ENCODE results near the gene ABHD12.

ABHD12 gene

GRCh38 chr20:25364879-25365699 is 25.5 kb downstream of the ABHD12 start:
- H3K18ac ChIP-seq (ENCODE audit: low read length): peak overlapping the region; percentile 0

GRCh38 chr20:25364180-25364788 is 26.4 kb downstream of the ABHD12 start:
- no CpG with 5 or more reads among the region's 3 CpGs for WGBS (ENCODE audit: extremely low coverage, insufficient coverage, insufficient read length)
- H2BK120ac ChIP-seq (ENCODE audit: insufficient read depth, low read length, poor library complexity): no peak overlapping the region
- no peak overlapping the region for H3K9ac ChIP-seq (ENCODE audit: low read length)
- H3K4me1 ChIP-seq (ENCODE audit: control insufficient read depth in 1 of 2, insufficient read depth in 2 of 2, low read length in 2 of 2): peaks cover 9 to 15% of the 10 kb centered on the region in 2 experiments
- no peak overlapping the region for H3K4me3 ChIP-seq (ENCODE audit: low read depth, low read length)
- peaks cover 2% of the 10 kb centered on the region for H3K9me3 ChIP-seq (ENCODE audit: insufficient read depth, low read depth, low read length)
- H3K79me2 ChIP-seq (ENCODE audit: control insufficient read depth, insufficient read depth, low read length, poor library complexity): peaks cover 4% of the 10 kb centered on the region
- H2AFZ ChIP-seq (ENCODE audit: insufficient read depth, low read length, poor library complexity): no peak overlapping the region
- H2BK12ac ChIP-seq (ENCODE audit: low read length): no peak overlapping the region
- H3K14ac ChIP-seq (ENCODE audit: low read length): no peak overlapping the region
- H2AK5ac ChIP-seq (ENCODE audit: low read length): no peak overlapping the region
- H3K36me3 ChIP-seq (ENCODE audit: control insufficient read depth in 1 of 2, insufficient read depth in 2 of 2, low read length in 2 of 2): peaks cover 2% of the 10 kb centered on the region in 2 experiments
- H3K27ac ChIP-seq (ENCODE audit: low read depth, low read length): no peak overlapping the region
- H3K18ac ChIP-seq (ENCODE audit: low read length): no peak overlapping the region
- H3K27me3 ChIP-seq (ENCODE audit: insufficient read depth, low read length): no peaks in the 10 kb centered on the region
- no peak overlapping the region for H3K4me2 ChIP-seq (ENCODE audit: low read length)
- no peak overlapping the region for H3K23ac ChIP-seq (ENCODE audit: low read length)
- no peak overlapping the region for H4K12ac ChIP-seq (ENCODE audit: low read depth, low read length)
- no peak overlapping the region for H2BK5ac ChIP-seq (ENCODE audit: low read depth, low read length, poor library complexity)
- H4K8ac ChIP-seq (ENCODE audit: low read depth, low read length): no peak overlapping the region
- no peak overlapping the region for H3K4ac ChIP-seq (ENCODE audit: low read depth, low read length)
- DNase-seq: no peak
- H4K91ac ChIP-seq (ENCODE audit: low read depth, low read length): no peak overlapping the region
- H3K79me1 ChIP-seq (ENCODE audit: low read length): peaks cover 5% of the 10 kb centered on the region

More at GRCh38 chr20:25364879-25365699, 25.5 kb downstream of the ABHD12 start:
- H4K91ac ChIP-seq (ENCODE audit: low read depth, low read length): no peak overlapping the region
- H3K4ac ChIP-seq (ENCODE audit: low read depth, low read length): no peak overlapping the region
- H2BK5ac ChIP-seq (ENCODE audit: low read depth, low read length, poor library complexity): no peak overlapping the region
- H3K27ac ChIP-seq (ENCODE audit: low read depth, low read length): no peak overlapping the region
- H2AK5ac ChIP-seq (ENCODE audit: low read length): no peak overlapping the region
- H3K4me1 ChIP-seq (ENCODE audit: control insufficient read depth in 1 of 2, insufficient read depth in 2 of 2, low read length in 2 of 2): peaks cover 9 to 19% of the 10 kb centered on the region in 2 experiments
- H3K79me2 ChIP-seq (ENCODE audit: control insufficient read depth, insufficient read depth, low read length, poor library complexity): peaks cover 3% of the 10 kb centered on the region
- H3K4me2 ChIP-seq (ENCODE audit: low read length): no peak overlapping the region
- no peaks in the 10 kb centered on the region for H3K27me3 ChIP-seq (ENCODE audit: insufficient read depth, low read length)
- no peak overlapping the region for H4K12ac ChIP-seq (ENCODE audit: low read depth, low read length)
- peaks cover 2% of the 10 kb centered on the region in 2 experiments for H3K36me3 ChIP-seq (ENCODE audit: control insufficient read depth in 1 of 2, insufficient read depth in 2 of 2, low read length in 2 of 2)
- no peak overlapping the region for H3K14ac ChIP-seq (ENCODE audit: low read length)
- peaks cover 2% of the 10 kb centered on the region for H3K9me3 ChIP-seq (ENCODE audit: insufficient read depth, low read depth, low read length)
- WGBS (ENCODE audit: extremely low coverage, insufficient coverage, insufficient read length): no CpG with 5 or more reads among the region's 2 CpGs
- no peak overlapping the region for H3K23ac ChIP-seq (ENCODE audit: low read length)
- H2BK12ac ChIP-seq (ENCODE audit: low read length): no peak overlapping the region
- no peak overlapping the region for H4K8ac ChIP-seq (ENCODE audit: low read depth, low read length)
- peaks cover 5% of the 10 kb centered on the region for H3K79me1 ChIP-seq (ENCODE audit: low read length)
- no peak overlapping the region for H2AFZ ChIP-seq (ENCODE audit: insufficient read depth, low read length, poor library complexity)
- no peak overlapping the region for H2BK120ac ChIP-seq (ENCODE audit: insufficient read depth, low read length, poor library complexity)
- no peak for DNase-seq
- H3K4me3 ChIP-seq (ENCODE audit: low read depth, low read length): no peak overlapping the region
- no peak overlapping the region for H3K9ac ChIP-seq (ENCODE audit: low read length)

- H2BK120ac ChIP-seq (ENCODE audit: insufficient read depth, low read length, poor library complexity): no peak overlapping the region
- H3K4ac ChIP-seq (ENCODE audit: low read depth, low read length): no peak overlapping the region
- H3K18ac ChIP-seq (ENCODE audit: low read length): no peak overlapping the region
- peaks cover 4% of the 10 kb centered on the region for H3K79me2 ChIP-seq (ENCODE audit: control insufficient read depth, insufficient read depth, low read length, poor library complexity)
- H3K9ac ChIP-seq (ENCODE audit: low read length): no peak overlapping the region
- no peak overlapping the region for H4K12ac ChIP-seq (ENCODE audit: low read depth, low read length)
- H3K4me3 ChIP-seq (ENCODE audit: low read depth, low read length): no peak overlapping the region
- H2AFZ ChIP-seq (ENCODE audit: insufficient read depth, low read length, poor library complexity): no peak overlapping the region
- no peak overlapping the region for H3K23ac ChIP-seq (ENCODE audit: low read length)
- WGBS (ENCODE audit: extremely low coverage, insufficient coverage, insufficient read length): no CpG with 5 or more reads among the region's 6 CpGs
- no peaks in the 10 kb centered on the region for H3K27me3 ChIP-seq (ENCODE audit: insufficient read depth, low read length)
- no peak overlapping the region for H2BK5ac ChIP-seq (ENCODE audit: low read depth, low read length, poor library complexity)
- H4K8ac ChIP-seq (ENCODE audit: low read depth, low read length): no peak overlapping the region
- H3K79me1 ChIP-seq (ENCODE audit: low read length): peaks cover 5% of the 10 kb centered on the region
- peaks cover 2% of the 10 kb centered on the region in 2 experiments for H3K36me3 ChIP-seq (ENCODE audit: control insufficient read depth in 1 of 2, insufficient read depth in 2 of 2, low read length in 2 of 2)
- no peak overlapping the region for H4K91ac ChIP-seq (ENCODE audit: low read depth, low read length)
- no peak overlapping the region for H3K14ac ChIP-seq (ENCODE audit: low read length)
- no peak overlapping the region for H3K4me2 ChIP-seq (ENCODE audit: low read length)
- H3K4me1 ChIP-seq (ENCODE audit: control insufficient read depth in 1 of 2, insufficient read depth in 2 of 2, low read length in 2 of 2): peaks cover 8 to 14% of the 10 kb centered on the region in 2 experiments
- H3K27ac ChIP-seq (ENCODE audit: low read depth, low read length): peak overlapping the region; percentile 83
- no peak overlapping the region for H2BK12ac ChIP-seq (ENCODE audit: low read length)
- peak; percentile 39 to 77 for DNase-seq
- H3K9me3 ChIP-seq (ENCODE audit: insufficient read depth, low read depth, low read length): peaks cover 2% of the 10 kb centered on the region
- H2AK5ac ChIP-seq (ENCODE audit: low read length): no peak overlapping the region
These were observed 29.4 kb downstream of the ABHD12 start for GRCh38 chr20:25361287-25361683.

- H3K9me3 ChIP-seq (ENCODE audit: insufficient read depth, low read depth, low read length): peaks cover 2% of the 10 kb centered on the region
- H4K12ac ChIP-seq (ENCODE audit: low read depth, low read length): no peak overlapping the region
- H2AFZ ChIP-seq (ENCODE audit: insufficient read depth, low read length, poor library complexity): peak overlapping the region; percentile 75
- peak overlapping the region; percentile 63 for H4K91ac ChIP-seq (ENCODE audit: low read depth, low read length)
- H3K36me3 ChIP-seq (ENCODE audit: control insufficient read depth in 1 of 2, insufficient read depth in 2 of 2, low read length in 2 of 2): peaks cover 2% of the 10 kb centered on the region in 2 experiments
- H3K23ac ChIP-seq (ENCODE audit: low read length): no peak overlapping the region
- peak overlapping the region; percentile 76 for H2AK5ac ChIP-seq (ENCODE audit: low read length)
- H2BK12ac ChIP-seq (ENCODE audit: low read length): peak overlapping the region; percentile 33
- peak overlapping the region; percentile 94 for H3K14ac ChIP-seq (ENCODE audit: low read length)
- peaks cover 8 to 14% of the 10 kb centered on the region in 2 experiments for H3K4me1 ChIP-seq (ENCODE audit: control insufficient read depth in 1 of 2, insufficient read depth in 2 of 2, low read length in 2 of 2)
- H3K9ac ChIP-seq (ENCODE audit: low read length): no peak overlapping the region
- peak overlapping the region; percentile 52 for H3K4ac ChIP-seq (ENCODE audit: low read depth, low read length)
- H3K27ac ChIP-seq (ENCODE audit: low read depth, low read length): peak overlapping the region; percentile 83
- H3K4me3 ChIP-seq (ENCODE audit: low read depth, low read length): no peak overlapping the region
- peak overlapping the region; percentile 68 for H2BK5ac ChIP-seq (ENCODE audit: low read depth, low read length, poor library complexity)
- peak in 1 of 2 donors; percentile 67 for DNase-seq
- WGBS (ENCODE audit: extremely low coverage, insufficient coverage, insufficient read length): no CpG with 5 or more reads among the region's 10 CpGs
- no peaks in the 10 kb centered on the region for H3K27me3 ChIP-seq (ENCODE audit: insufficient read depth, low read length)
- peak overlapping the region; percentile 94 for H3K18ac ChIP-seq (ENCODE audit: low read length)
- peak overlapping the region; percentile 74 for H4K8ac ChIP-seq (ENCODE audit: low read depth, low read length)
- H3K4me2 ChIP-seq (ENCODE audit: low read length): peak overlapping the region; percentile 23
- peak overlapping the region; percentile 75 for H2BK120ac ChIP-seq (ENCODE audit: insufficient read depth, low read length, poor library complexity)
- peaks cover 5% of the 10 kb centered on the region for H3K79me1 ChIP-seq (ENCODE audit: low read length)
- H3K79me2 ChIP-seq (ENCODE audit: control insufficient read depth, insufficient read depth, low read length, poor library complexity): peaks cover 4% of the 10 kb centered on the region
These were observed 29.9 kb downstream of the ABHD12 start for GRCh38 chr20:25360631-25361286.
